HuH-7 (cell line): ENCODE measurements around the gene ATL2.
"Not testable (repeated sequence)": the region's sequence is repeated elsewhere in the genome, so short reads cannot be mapped to it uniquely, and the experiment has no call there.

Experiments used
- DNase-seq: peaks from one replicate; pipeline ENCODE4 v3.0.0; 2011; ENCODE audit warnings: low spot score

ATL2 gene

GRCh38 chr2:38390947-38391346 lies 13.9 kb upstream of the ATL2 start:
- no peak for DNase-seq

GRCh38 chr2:38387887-38388286 lies 10.8 kb upstream of the ATL2 start:
- DNase-seq = no peak

GRCh38 chr2:38386821-38387220 lies 9.7 kb upstream of the ATL2 start:
- no peak for DNase-seq

- no peak for DNase-seq
Observed at GRCh38 chr2:38386377-38386776, 9.3 kb upstream of the ATL2 start.

- no peak for DNase-seq
Observed at GRCh38 chr2:38384338-38384737, 7.3 kb upstream of the ATL2 start.

- not testable (repeated sequence) for DNase-seq
Observed at GRCh38 chr2:38383741-38384140, 6.7 kb upstream of the ATL2 start.

GRCh38 chr2:38381381-38382143 lies 4.5 kb upstream of the ATL2 start:
- DNase-seq = no peak

- no peak for DNase-seq
Observed at GRCh38 chr2:38380397-38381130, 3.5 kb upstream of the ATL2 start.

GRCh38 chr2:38376346-38377049 lies 575 bp downstream of the ATL2 start:
- peak; percentile 68 for DNase-seq

GRCh38 chr2:38375696-38376345 lies 1.3 kb downstream of the ATL2 start:
- DNase-seq = no peak

GRCh38 chr2:38374984-38375383 lies 2.1 kb downstream of the ATL2 start:
- no peak for DNase-seq

GRCh38 chr2:38371235-38371634 lies 5.8 kb downstream of the ATL2 start:
- no peak for DNase-seq

- no peak for DNase-seq
Observed at GRCh38 chr2:38370664-38371063, 6.4 kb downstream of the ATL2 start.

- no peak for DNase-seq
Observed at GRCh38 chr2:38362232-38362631, 14.8 kb downstream of the ATL2 start.

GRCh38 chr2:38360177-38360576 lies 16.9 kb downstream of the ATL2 start:
- no peak for DNase-seq

GRCh38 chr2:38353402-38353801 lies 23.7 kb downstream of the ATL2 start:
- DNase-seq = no peak

- DNase-seq = no peak
Observed at GRCh38 chr2:38352336-38352735, 24.7 kb downstream of the ATL2 start.

GRCh38 chr2:38345323-38346038 lies 31.6 kb downstream of the ATL2 start:
- DNase-seq = no peak

GRCh38 chr2:38344813-38345212 lies 32.3 kb downstream of the ATL2 start:
- no peak for DNase-seq

- DNase-seq = no peak
Observed at GRCh38 chr2:38343212-38343611, 33.9 kb downstream of the ATL2 start.

GRCh38 chr2:38336621-38337020 lies 40.5 kb downstream of the ATL2 start:
- no peak for DNase-seq

- no peak for DNase-seq
Observed at GRCh38 chr2:38330754-38331153, 46.3 kb downstream of the ATL2 start.
